ENCODE measurements around the gene TBCB.
"Not testable (repeated sequence)": the region's sequence is repeated elsewhere in the genome, so short reads cannot be mapped to it uniquely, and the experiment has no call there.

TBCB gene

DNA sequence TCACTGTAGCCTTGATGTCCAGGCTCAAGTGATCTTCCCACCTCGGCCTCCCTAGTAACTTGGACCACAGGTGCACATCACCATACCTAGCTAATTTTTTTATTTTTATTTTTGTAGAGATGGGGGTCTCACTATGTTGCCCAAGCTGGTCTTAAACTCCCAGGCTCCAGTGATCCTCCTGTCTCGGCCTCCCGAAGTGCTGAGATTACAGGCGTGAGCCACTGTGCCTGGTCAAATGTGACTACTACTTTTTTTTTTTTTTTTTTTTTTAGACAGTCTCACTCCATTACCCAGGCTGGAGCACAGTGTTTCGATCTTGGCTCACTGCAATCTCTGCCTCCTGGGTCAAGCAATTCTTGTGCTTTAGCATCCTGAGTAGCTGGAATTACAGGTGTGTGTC is 57.6 kb downstream of the TBCB start:
- no peak for DNase-seq (ENCODE audit: low read depth, low spot score)
- no peak overlapping the region for H3K4me3 ChIP-seq (ENCODE audit: low read depth, low read length)
- POLR2A ChIA-PET, result no interaction called here
- CTCF ChIA-PET, result interaction anchor here (0.7 to 12.3 kb wide), 7 partner anchors 7 to 114 kb away, joined by 3 to 152 read pairs (median 6); no protein-coding TSS in a partner anchor
- TF ChIP-seq CTCF (IDR thresholded peaks at IDR 0.05; ENCODE audit: insufficient read depth, low read length, missing control alignments), result no peak

GRCh38 chr19:36173846-36174245 is 58.6 kb downstream of the TBCB start:
- CTCF ChIA-PET, result interaction anchor here (1.0 to 12.3 kb wide), 5 partner anchors 6 to 113 kb away, joined by 5 to 152 read pairs (median 10); no protein-coding TSS in a partner anchor
- not testable (repeated sequence) for H3K4me3 ChIP-seq (ENCODE audit: low read depth, low read length); DNase-seq (ENCODE audit: low read depth, low spot score)
- POLR2A ChIA-PET, result interaction anchor here (1.0 kb wide), 1 partner anchor 31 kb away, joined by 3 read pairs; no protein-coding TSS in a partner anchor

All from AG04449 (cell line).